Ascending aorta (tissue), 2 donors: Measurements from ENCODE around the gene KRTAP2-4. TPM values are rescaled to one million over a fixed set of nuclear protein-coding genes. Genes with fewer than 3 reads are reported as not detected.
"Not testable (repeated sequence)": the region's sequence is repeated elsewhere in the genome, so short reads cannot be mapped to it uniquely, and the experiment has no call there.

ENCODE experiments used
- DNase-seq, 2 donors: peaks; one replicate each; pipeline ENCODE4 v3.0.0-alpha.2; 2019; ENCODE audit warnings: low spot score in 2 of 2
- H3K27ac ChIP-seq, 2 donors: fragments of 200-600 bp; sonication (generic); one replicate each; pipeline ENCODE4 v1.5.1; 2016 to 2017; ENCODE audit warnings: mild to moderate bottlenecking in 1 of 2
- H3K27me3 ChIP-seq: fragments of 200-600 bp; sonication (generic); one replicate; pipeline ENCODE4 v1.5.1; 2017
- H3K36me3 ChIP-seq, 2 donors: fragments of 200-600 bp; sonication (generic); one replicate each; pipeline ENCODE4 v1.5.1; 2016
- H3K4me1 ChIP-seq, 2 donors: fragments of 200-600 bp; sonication (generic); one replicate each; pipeline ENCODE4 v1.5.1; 2016 to 2017; ENCODE audit warnings: mild to moderate bottlenecking in 1 of 2
- H3K4me3 ChIP-seq, 2 donors: fragments of 200-600 bp; sonication (generic); one replicate each; pipeline ENCODE4 v1.5.1; 2016 to 2017; ENCODE audit warnings: mild to moderate bottlenecking in 1 of 2
- H3K9me3 ChIP-seq, 2 donors: fragments of 200-600 bp; sonication (generic); one replicate each; pipeline ENCODE4 v1.5.1; 2016
- intact Hi-C: fragments of 100-400 bp; cut with DNase I; formaldehyde crosslinking; loops from one replicate; pipeline ENCODE4 v1.15.1; 2023
- total RNA-seq: library from RNA; depleted of rRNA; stranded (reverse); fragments of >200 nt; gene quantifications from one replicate; pipeline ENCODE4 v1.1.0, GENCODE V29; 2016
- TF ChIP-seq, protein P1 (sequence below), 3 experiments: fragments of 200-600 bp in 2 of 3; fragments of 450-650 bp in 1 of 3; sonication (generic) in 2 of 3; IDR thresholded peaks; one replicate each; pipeline ENCODE4 v1.5.1; 2016 to 2019; ENCODE audit warnings: antibody characterized with exemption in 3 of 3, mild to moderate bottlenecking in 1 of 3, moderate library complexity in 1 of 3

The KRTAP2-4 gene
- total RNA-seq, 1 donor from 2014 or later = not detected

DNA sequence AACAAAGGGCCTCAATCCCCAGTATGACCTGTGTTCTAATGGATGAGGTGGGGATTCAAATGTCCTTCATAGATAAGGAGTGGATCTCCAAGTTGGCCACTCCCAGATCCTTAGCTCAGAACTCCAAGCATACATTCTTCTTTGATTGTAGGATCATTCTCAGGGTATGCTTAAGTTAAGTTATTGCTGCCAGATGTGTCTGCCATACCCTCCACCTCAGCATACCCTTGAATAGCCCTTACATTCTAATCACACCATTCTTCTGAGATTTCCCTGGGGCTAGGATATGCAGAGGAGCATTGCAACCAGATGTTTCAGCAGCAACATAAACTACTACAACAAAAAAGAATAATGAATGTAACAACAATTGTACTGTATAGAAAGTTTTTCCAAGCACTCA lies 1.6 kb upstream of the KRTAP2-4 start:
- Histone ChIP-seq H3K9me3 (no peaks in the 10 kb centered on the region), H3K27ac (no peak overlapping the region), H3K4me3 (no peak overlapping the region), H3K36me3 (no peaks in the 10 kb centered on the region), H3K4me1 (no peaks in the 10 kb centered on the region), H3K27me3 (no peaks in the 10 kb centered on the region)
- TF ChIP-seq, protein P1, sequence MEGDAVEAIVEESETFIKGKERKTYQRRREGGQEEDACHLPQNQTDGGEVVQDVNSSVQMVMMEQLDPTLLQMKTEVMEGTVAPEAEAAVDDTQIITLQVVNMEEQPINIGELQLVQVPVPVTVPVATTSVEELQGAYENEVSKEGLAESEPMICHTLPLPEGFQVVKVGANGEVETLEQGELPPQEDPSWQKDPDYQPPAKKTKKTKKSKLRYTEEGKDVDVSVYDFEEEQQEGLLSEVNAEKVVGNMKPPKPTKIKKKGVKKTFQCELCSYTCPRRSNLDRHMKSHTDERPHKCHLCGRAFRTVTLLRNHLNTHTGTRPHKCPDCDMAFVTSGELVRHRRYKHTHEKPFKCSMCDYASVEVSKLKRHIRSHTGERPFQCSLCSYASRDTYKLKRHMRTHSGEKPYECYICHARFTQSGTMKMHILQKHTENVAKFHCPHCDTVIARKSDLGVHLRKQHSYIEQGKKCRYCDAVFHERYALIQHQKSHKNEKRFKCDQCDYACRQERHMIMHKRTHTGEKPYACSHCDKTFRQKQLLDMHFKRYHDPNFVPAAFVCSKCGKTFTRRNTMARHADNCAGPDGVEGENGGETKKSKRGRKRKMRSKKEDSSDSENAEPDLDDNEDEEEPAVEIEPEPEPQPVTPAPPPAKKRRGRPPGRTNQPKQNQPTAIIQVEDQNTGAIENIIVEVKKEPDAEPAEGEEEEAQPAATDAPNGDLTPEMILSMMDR (IDR thresholded peaks at IDR 0.05) = no peak
- intact Hi-C loops = no loop called here
- no peak for DNase-seq

GRCh38 chr17:41065016-41065689 lies 526 bp downstream of the KRTAP2-4 start:
- intact Hi-C loops, H3K4me3 ChIP-seq, H3K4me1 ChIP-seq, DNase-seq, H3K36me3 ChIP-seq, H3K27me3 ChIP-seq, H3K9me3 ChIP-seq, H3K27ac ChIP-seq: not testable (repeated sequence)

- Histone ChIP-seq H3K27me3 (no peaks in the 10 kb centered on the region), H3K27ac (no peak overlapping the region), H3K9me3 (no peaks in the 10 kb centered on the region), H3K4me3 (no peak overlapping the region), H3K36me3 (no peaks in the 10 kb centered on the region), H3K4me1 (peaks cover 9 to 10% of the 10 kb centered on the region in 2 donors)
- DNase-seq = no peak
- TF ChIP-seq, protein P1 (IDR thresholded peaks at IDR 0.05) = no peak
- intact Hi-C loops = no loop called here
Measured at GRCh38 chr17:41064301-41064700, 1.4 kb downstream of the KRTAP2-4 start.

GRCh38 chr17:41063449-41063848 lies 2.2 kb downstream of the KRTAP2-4 start:
- Histone ChIP-seq H3K36me3 (no peaks in the 10 kb centered on the region), H3K9me3 (no peaks in the 10 kb centered on the region), H3K4me1 (peaks cover 9 to 10% of the 10 kb centered on the region in 2 donors), H3K27ac (no peak overlapping the region), H3K4me3 (no peak overlapping the region), H3K27me3 (no peaks in the 10 kb centered on the region)
- intact Hi-C loops = no loop called here
- DNase-seq = no peak
- TF ChIP-seq, protein P1 (IDR thresholded peaks at IDR 0.05) = no peak

DNA sequence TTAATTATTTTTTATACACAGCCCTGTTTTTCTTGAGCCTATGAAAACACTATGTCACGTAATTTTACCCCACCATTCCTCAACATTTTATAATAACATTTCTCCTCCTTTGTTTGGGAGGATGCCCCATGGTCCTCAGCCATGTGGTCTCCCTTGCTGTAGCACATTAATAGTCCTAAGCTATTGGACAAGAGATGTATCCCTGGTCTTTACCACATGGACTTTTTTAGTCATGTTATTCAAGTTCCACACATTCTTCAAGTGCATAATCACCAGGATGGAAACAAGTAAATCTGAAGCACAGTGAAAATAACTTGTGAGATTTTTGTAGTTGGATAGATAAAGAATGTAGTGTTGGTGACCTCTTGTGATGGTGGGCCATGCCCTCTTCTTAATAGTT lies 3.7 kb downstream of the KRTAP2-4 start:
- TF ChIP-seq, protein P1 (IDR thresholded peaks at IDR 0.05) = no peak

GRCh38 chr17:41060052-41060604 lies 5.6 kb downstream of the KRTAP2-4 start, which contains the start of gene KRTAP2-3:
KRTAP2-3 (minus strand) TSS chr17:41060114; CDS start chr17:41060050, 64 bp downstream.
- Histone ChIP-seq H3K9me3 (no peaks in the 10 kb centered on the region), H3K27me3 (no peaks in the 10 kb centered on the region), H3K4me1 (peaks cover 9 to 10% of the 10 kb centered on the region in 2 donors), H3K4me3 (no peak within 1 kb of the TSS), H3K36me3 (no peaks in the 10 kb centered on the region), H3K27ac (no peak within 1 kb of the TSS)
- TF ChIP-seq, protein P1 (IDR thresholded peaks at IDR 0.05) = no peak
- intact Hi-C loops = no loop called here
- DNase-seq = no peak

More for the DNA sequence above, 3.7 kb downstream of the KRTAP2-4 start:
- intact Hi-C loops = no loop called here
- H3K4me3 ChIP-seq = no peak overlapping the region
- no peaks in the 10 kb centered on the region for H3K27me3 ChIP-seq
- peaks cover 9 to 10% of the 10 kb centered on the region in 2 donors for H3K4me1 ChIP-seq
- no peaks in the 10 kb centered on the region for H3K36me3 ChIP-seq
- DNase-seq = no peak
- no peaks in the 10 kb centered on the region for H3K9me3 ChIP-seq
- peak overlapping the region; percentile 64 to 66 for H3K27ac ChIP-seq

GRCh38 chr17:41059276-41060051 lies 6.2 kb downstream of the KRTAP2-4 start:
- H3K4me3 ChIP-seq, H3K36me3 ChIP-seq, H3K9me3 ChIP-seq, DNase-seq, intact Hi-C loops, H3K27ac ChIP-seq, H3K4me1 ChIP-seq, H3K27me3 ChIP-seq: not testable (repeated sequence)
